HG03469 (cell line): ENCODE data around the gene CEBPG.

Source experiments
- ATAC-seq: cut with Tn5 transposase; IDR thresholded peaks from one replicate; pipeline ENCODE4 v1.9.1; 2021; ENCODE audit warnings: mild to moderate bottlenecking, moderate library complexity, moderate number of reproducible peaks; ENCODE audit not compliant: unreplicated experiment

Gene CEBPG

GRCh38 chr19:33403221-33403972 is 29.9 kb downstream of the CEBPG start:
- ATAC-seq: no peak

- no peak for ATAC-seq
These were observed 30.4 kb downstream of the CEBPG start for GRCh38 chr19:33403973-33404304.

GRCh38 chr19:33404506-33405253 is 31.2 kb downstream of the CEBPG start:
- no peak for ATAC-seq

DNA sequence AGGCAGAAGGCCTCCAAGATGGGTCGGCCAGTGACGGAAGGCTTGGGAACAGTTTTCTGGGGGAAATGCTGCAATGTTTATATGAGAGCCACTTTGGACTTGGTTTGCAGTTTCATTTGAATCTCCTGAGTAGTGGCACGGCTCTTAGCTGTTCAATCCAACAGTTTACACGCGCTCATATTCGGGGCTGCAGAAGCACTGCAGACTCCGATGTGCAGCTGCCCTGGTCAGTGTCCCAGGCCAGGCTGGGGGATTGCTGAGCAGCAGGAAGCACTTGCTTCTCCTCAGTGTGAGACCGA is 31.7 kb downstream of the CEBPG start:
- ATAC-seq: no peak

GRCh38 chr19:33405553-33406461 is 32.3 kb downstream of the CEBPG start:
- no peak for ATAC-seq

- ATAC-seq: no peak
These were observed 33.1 kb downstream of the CEBPG start for GRCh38 chr19:33406521-33407139.

GRCh38 chr19:33407140-33407551 is 33.6 kb downstream of the CEBPG start:
- ATAC-seq: no peak

GRCh38 chr19:33407716-33408115 is 34.2 kb downstream of the CEBPG start:
- no peak for ATAC-seq

GRCh38 chr19:33408116-33408515 is 34.6 kb downstream of the CEBPG start:
- no peak for ATAC-seq

DNA sequence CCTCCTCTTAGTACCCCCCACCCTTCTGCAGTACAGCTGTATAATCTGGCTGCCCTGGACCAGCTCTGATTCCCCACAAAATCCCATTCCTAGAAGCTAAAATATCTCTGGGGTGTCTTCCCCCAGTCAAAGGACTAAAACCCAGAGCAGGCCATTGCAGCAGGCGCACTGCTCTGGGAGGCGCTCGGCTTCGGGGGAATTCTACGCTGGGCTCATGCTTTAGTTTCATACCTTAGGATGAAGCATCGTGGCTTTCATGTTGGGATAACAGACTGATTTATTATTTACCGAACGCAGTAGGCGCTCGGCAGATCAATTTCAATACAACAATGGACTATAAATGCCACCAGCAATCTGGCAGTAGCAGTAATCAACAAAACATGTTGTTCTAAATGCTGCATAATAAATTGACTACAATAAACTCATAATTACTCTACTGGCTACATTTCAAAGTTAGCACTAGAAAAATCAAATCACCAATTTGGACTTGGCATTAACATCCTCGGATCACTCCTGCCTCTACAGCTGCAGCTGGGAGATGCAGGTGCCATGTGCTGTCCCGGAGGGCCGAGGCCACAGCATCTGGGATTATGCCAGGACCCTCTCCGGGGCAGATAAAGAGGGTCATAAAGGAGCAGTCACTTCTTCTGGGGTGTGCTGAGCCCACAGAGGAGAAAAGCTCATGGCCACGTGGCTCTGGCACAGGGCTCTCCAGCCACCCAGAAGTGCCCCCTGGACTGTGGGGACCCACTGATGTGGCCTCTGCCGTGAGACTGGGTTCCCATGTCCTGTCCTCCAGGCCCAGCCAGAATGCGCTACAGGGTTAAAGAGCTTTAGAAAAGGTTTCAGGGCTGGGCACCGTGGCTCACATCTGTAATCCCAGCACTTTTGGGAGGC is 35.3 kb downstream of the CEBPG start:
- ATAC-seq: no peak

DNA sequence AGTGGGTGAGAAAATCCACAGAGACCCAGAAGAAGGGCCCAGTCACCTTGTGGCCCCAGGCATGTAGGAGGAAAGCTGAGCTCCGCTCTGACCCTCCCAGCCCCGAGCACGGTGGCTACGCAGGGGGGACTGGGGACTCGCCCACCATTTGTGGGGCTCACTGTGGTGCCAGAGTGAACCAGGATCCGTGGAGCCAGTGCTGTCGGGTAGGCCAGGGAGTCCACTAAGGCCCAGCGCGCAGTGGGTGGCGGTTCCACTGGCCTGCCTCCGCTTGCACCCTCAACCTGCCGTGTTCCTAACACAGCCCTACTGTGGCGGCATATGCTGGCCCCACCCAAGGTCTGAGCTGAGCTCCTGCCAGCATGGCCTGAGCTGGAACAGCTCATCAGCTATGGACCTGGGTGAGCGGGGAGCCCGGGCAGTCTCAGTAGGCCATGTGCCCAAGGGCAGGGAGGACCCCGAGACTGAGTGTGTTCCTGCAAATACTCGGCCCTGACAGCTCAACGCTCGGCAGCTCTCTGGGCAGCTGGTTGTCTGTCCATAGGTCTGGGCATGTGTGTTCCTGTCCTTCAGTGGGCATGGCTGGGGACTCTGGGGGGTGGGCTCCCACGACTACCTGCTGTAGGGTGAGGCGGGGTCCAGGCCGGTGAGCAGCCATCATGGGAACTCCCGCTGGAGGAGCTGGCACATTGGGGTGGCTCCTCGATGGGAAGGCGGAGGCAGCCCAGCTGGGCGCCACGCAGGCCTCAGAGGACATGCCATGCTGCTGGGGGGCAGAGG is 36.6 kb downstream of the CEBPG start:
- ATAC-seq: no peak

DNA sequence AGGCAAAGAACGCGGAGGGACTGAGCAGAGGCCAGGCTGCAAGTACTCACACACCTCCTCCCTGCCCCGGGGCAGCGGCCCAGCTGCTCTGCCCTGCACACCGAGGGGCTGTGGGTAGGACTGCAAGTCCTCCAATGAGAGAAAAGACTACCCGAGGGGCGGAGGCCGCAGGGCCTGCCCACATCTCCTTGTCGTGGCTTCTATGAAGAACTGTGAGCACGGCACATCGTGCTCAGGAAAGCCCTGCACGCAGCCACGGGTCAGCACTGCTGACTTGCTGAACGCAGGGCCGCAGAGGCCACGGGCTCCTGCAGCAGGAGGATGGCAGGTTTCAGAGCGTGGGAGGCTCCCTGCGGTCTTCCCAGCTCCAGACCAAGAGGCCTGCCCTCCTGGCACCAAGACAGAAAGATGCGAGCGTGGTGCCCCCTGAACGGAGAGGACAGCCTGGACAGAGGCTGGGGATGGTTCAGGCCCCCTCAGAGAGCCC is 37.4 kb downstream of the CEBPG start:
- ATAC-seq: no peak

DNA sequence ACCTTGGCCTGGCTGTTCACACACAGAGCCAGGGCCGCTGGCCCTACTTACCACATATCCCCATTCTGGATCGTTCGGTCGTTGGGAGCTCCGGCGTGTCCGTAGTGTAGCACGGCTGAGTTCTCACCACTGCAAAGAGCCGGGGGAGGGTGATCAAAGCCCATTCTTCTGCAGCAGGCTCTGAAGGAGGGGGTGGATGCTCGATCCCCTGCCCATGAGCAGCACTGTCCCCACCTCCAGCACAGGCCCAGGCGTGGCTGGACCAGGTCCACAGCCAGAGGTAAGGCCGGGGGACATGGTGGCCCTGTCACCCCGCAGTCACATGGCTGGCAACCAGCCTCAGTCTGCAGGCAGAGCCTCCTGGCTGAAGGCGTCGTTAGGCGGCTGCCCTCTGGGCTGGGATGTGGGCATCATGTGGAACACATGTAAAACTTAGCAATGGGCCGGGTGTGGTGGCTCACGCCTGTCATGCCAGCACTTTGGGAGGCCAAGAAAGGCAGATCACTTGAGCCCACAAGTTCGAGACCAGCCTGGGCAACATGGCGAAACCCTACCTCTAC is 38.2 kb downstream of the CEBPG start:
- ATAC-seq: no peak

- ATAC-seq: no peak
These were observed 39.3 kb downstream of the CEBPG start for GRCh38 chr19:33412601-33413425.

DNA sequence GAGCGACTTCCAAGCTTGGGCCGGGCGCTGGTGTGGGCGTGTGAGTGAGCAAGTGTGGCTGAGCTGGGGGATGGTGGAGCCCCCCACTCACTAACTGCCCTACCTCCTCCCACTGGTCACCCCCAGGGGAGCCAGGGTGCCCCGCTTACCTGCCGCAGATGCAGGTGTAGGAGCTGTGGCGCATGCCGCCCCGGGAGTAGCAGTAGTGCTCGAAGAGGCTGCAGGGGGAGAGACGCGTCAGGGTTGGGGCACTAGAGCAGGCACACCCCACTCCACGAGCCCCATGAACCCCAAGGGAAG is 39.9 kb downstream of the CEBPG start:
- no peak for ATAC-seq

- ATAC-seq: no peak
These were observed 40.6 kb downstream of the CEBPG start for GRCh38 chr19:33413868-33414666.
